Airway epithelial cell (primary cell): ENCODE data around the gene GCLC. TPM values are rescaled to one million over a fixed set of nuclear protein-coding genes. Genes with fewer than 3 reads are reported as not detected.

Experiments used
- total RNA-seq: library from RNA; depleted of rRNA; stranded (reverse); fragments of >200 nt; gene quantifications from 2 replicates; pipeline ENCODE4 v1.2.3, GENCODE V29; 2015

GCLC gene
- 67.3 and 78.9 TPM in 2 replicates for total RNA-seq

DNA sequence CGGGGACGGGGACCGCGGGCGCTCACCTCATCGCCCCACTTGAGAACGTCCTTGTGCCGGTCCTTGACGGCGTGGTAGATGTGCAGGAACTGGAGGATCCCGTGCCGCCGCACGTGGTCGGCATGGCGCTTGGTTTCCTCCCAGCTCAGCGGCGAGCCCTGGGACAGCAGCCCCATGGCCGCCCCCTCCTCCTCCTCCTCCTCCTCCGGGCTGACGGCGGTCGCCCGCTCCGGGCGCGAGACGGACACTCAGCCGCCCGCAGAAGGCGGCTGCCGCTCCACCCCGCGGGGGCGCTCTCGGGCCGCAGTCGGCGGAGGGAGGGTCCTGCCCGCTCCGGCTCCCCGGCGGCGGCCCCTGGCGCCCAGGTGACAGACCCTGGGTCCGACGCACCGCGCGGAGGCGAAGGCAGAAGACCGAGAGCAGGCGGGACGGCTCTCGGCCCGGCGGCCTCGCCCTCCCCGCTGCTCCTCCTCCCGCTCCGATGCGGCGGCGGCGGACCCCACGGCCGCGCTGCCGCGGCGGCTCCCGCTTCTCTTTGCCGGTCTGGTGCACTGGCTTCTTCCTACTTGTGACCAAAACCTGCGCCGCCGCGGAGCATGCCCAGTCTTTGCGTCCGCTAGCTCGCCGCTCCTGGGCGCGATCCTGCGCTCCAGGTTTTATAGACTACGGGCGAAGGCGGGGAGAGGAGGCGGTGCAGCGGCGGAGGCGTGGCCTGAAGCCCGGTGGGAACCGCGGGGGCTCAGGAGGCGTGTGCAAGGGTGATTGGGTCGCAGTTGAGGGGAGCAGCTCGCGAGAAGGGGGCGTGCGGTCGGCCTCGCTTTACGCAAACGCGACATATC lies at the start of gene GCLC:
TSS of gene GCLC (minus strand) at position 632 of the 839 bp plus-strand sequence. CDS start at position 176, 456 bp downstream.

Other genes starting within 250 kb of the GCLC start
- 56.0 and 76.9 TPM in 2 replicates for gene ELOVL5, start 196.2 kb downstream of the GCLC start, total RNA-seq
- gene KLHL31, start 120.7 kb upstream of the GCLC start, total RNA-seq: 0.63 and 0.65 TPM in 2 replicates
- gene LRRC1, start 249.9 kb upstream of the GCLC start, total RNA-seq: 16.4 and 20.4 TPM in 2 replicates